Measurements from ENCODE around the gene IRGM. TPM values are rescaled to one million over a fixed set of nuclear protein-coding genes. Genes with fewer than 3 reads are reported as not detected.
"Not testable (repeated sequence)": the region's sequence is repeated elsewhere in the genome, so short reads cannot be mapped to it uniquely, and the experiment has no call there.

IRGM gene
- polyA plus RNA-seq (2013, experiment 1 of 2; ENCODE audit: insufficient read length): not detected
- polyA plus RNA-seq (2013, experiment 2 of 2; ENCODE audit: insufficient read length): not detected

GRCh38 chr5:150846308-150846653 is at the start of gene IRGM:
TSS of gene IRGM (plus strand) at chr5:150846521. CDS start at chr5:150848124, 1,603 bp downstream.
- DNase-seq: not testable (repeated sequence)

GRCh38 chr5:150797384-150797783 is 48.9 kb upstream of the IRGM start:
- no peak for DNase-seq

- DNase-seq: peak; percentile 74
These were observed 45.0 kb upstream of the IRGM start for GRCh38 chr5:150801117-150801927.

GRCh38 chr5:150804388-150804787 is 41.9 kb upstream of the IRGM start:
- no peak for DNase-seq

GRCh38 chr5:150809363-150809762 is 37.0 kb upstream of the IRGM start:
- no peak for DNase-seq

GRCh38 chr5:150815010-150815409 is 31.3 kb upstream of the IRGM start:
- no peak for DNase-seq

- no peak for DNase-seq
These were observed 29.4 kb upstream of the IRGM start for GRCh38 chr5:150816946-150817345.

- DNase-seq: no peak
These were observed 16.6 kb upstream of the IRGM start for GRCh38 chr5:150829744-150830143.

- not testable (repeated sequence) for DNase-seq
These were observed 14.5 kb upstream of the IRGM start for GRCh38 chr5:150831821-150832220.

GRCh38 chr5:150836064-150836463 is 10.3 kb upstream of the IRGM start:
- DNase-seq: no peak

GRCh38 chr5:150836703-150837102 is 9.6 kb upstream of the IRGM start:
- DNase-seq: no peak

- not testable (repeated sequence) for DNase-seq
These were observed 999 bp upstream of the IRGM start for GRCh38 chr5:150845185-150845859.

GRCh38 chr5:150846654-150847333 is 473 bp downstream of the IRGM start:
- peak; percentile 83 for DNase-seq

- DNase-seq: no peak
These were observed 994 bp downstream of the IRGM start for GRCh38 chr5:150847334-150847695.

GRCh38 chr5:150848271-150848670 is 1.9 kb downstream of the IRGM start:
- no peak for DNase-seq

GRCh38 chr5:150851039-150851438 is 4.7 kb downstream of the IRGM start:
- no peak for DNase-seq

GRCh38 chr5:150853561-150853960 is 7.2 kb downstream of the IRGM start:
- no peak for DNase-seq

- not testable (repeated sequence) for DNase-seq
These were observed 10.4 kb downstream of the IRGM start for GRCh38 chr5:150856700-150857099.

- no peak for DNase-seq
These were observed 14.0 kb downstream of the IRGM start for GRCh38 chr5:150860246-150860821.

GRCh38 chr5:150862070-150862469 is 15.7 kb downstream of the IRGM start:
- DNase-seq: no peak

- DNase-seq: no peak
These were observed 33.0 kb downstream of the IRGM start for GRCh38 chr5:150879358-150879757.

- DNase-seq: no peak
These were observed 49.4 kb downstream of the IRGM start for GRCh38 chr5:150895431-150896428.
